ENCODE measurements around the gene NEK6.

DNA sequence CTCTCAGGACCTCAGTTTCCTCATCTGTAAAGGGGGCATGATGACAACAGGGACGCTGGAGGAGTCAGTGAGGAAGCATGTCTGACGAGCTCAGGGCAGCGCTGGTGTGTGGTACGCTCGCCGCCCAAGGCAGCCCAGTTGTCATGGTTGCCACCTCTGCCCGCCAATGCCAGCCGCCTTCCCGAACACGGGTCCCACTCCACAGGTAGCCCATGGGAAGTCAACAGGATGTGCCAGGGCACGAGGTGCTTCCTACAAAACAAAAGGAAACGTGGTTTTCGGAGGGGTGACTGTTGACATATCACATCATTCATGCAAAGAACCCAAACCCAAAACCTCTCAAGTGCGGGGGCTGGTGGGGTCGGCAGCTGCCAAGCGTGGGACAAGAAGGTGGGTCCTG, 58.1 kb downstream of the NEK6 start:
- TF ChIP-seq, protein P1, sequence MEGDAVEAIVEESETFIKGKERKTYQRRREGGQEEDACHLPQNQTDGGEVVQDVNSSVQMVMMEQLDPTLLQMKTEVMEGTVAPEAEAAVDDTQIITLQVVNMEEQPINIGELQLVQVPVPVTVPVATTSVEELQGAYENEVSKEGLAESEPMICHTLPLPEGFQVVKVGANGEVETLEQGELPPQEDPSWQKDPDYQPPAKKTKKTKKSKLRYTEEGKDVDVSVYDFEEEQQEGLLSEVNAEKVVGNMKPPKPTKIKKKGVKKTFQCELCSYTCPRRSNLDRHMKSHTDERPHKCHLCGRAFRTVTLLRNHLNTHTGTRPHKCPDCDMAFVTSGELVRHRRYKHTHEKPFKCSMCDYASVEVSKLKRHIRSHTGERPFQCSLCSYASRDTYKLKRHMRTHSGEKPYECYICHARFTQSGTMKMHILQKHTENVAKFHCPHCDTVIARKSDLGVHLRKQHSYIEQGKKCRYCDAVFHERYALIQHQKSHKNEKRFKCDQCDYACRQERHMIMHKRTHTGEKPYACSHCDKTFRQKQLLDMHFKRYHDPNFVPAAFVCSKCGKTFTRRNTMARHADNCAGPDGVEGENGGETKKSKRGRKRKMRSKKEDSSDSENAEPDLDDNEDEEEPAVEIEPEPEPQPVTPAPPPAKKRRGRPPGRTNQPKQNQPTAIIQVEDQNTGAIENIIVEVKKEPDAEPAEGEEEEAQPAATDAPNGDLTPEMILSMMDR (IDR thresholded peaks at IDR 0.05), result no peak
- TF ChIP-seq POLR2A (IDR thresholded peaks at IDR 0.05; ENCODE audit: low read depth), result no peak

Measured in esophagus muscularis mucosa (tissue), 3 donors.